Neuronal stem cell (in vitro differentiated cells): ENCODE data around the gene HAAO.
"Not testable (repeated sequence)": the region's sequence is repeated elsewhere in the genome, so short reads cannot be mapped to it uniquely, and the experiment has no call there.

Source experiments
- DNase-seq: peaks from one replicate; pipeline ENCODE4 v3.0.0-alpha.2; 2013; ENCODE audit warnings: low spot score
- H2AFZ ChIP-seq: one replicate; pipeline ENCODE4 v1.6.1; 2013; ENCODE audit warnings: mild to moderate bottlenecking, low read length, inconsistent platforms
- H2AK5ac ChIP-seq: 2 replicates; pipeline ENCODE4 v1.6.1; 2013; ENCODE audit warnings: low read depth, mild to moderate bottlenecking, inconsistent platforms, low read length, moderate library complexity, mixed read lengths
- H2BK120ac ChIP-seq: 2 replicates; pipeline ENCODE4 v1.6.1; 2013; ENCODE audit warnings: low read depth, mild to moderate bottlenecking, inconsistent platforms, low read length, moderate library complexity, mixed read lengths
- H2BK12ac ChIP-seq: one replicate; pipeline ENCODE4 v1.6.1; 2013; ENCODE audit warnings: low read length, inconsistent platforms
- H2BK15ac ChIP-seq: 2 replicates; pipeline ENCODE4 v1.6.1; 2013; ENCODE audit warnings: mild to moderate bottlenecking, low read length, inconsistent platforms, mixed read lengths
- H2BK5ac ChIP-seq: one replicate; pipeline ENCODE4 v1.6.1; 2013; ENCODE audit warnings: inconsistent platforms, mild to moderate bottlenecking, low read length, moderate library complexity
- H3K14ac ChIP-seq: one replicate; pipeline ENCODE4 v1.6.1; 2013; ENCODE audit warnings: low read length, inconsistent platforms
- H3K18ac ChIP-seq: 2 replicates; pipeline ENCODE4 v1.6.1; 2013; ENCODE audit warnings: low read length, inconsistent platforms
- H3K23ac ChIP-seq: 2 replicates; pipeline ENCODE4 v1.6.1; 2013; ENCODE audit warnings: low read depth, mild to moderate bottlenecking, mixed read lengths, low read length, inconsistent platforms; ENCODE audit not compliant: poor library complexity
- H3K27ac ChIP-seq: replicated peaks from 3 replicates; pipeline ENCODE4 v1.5.1; 2013; ENCODE audit warnings: low read length, inconsistent platforms
- H3K27me3 ChIP-seq, 3 experiments: 2 replicates each; pipeline ENCODE4 v1.6.1; 2013; ENCODE audit warnings: low read length in 3 of 3, mild to moderate bottlenecking in 2 of 3, inconsistent platforms in 1 of 3, low read depth in 1 of 3, mixed read lengths in 1 of 3, moderate library complexity in 1 of 3; ENCODE audit not compliant: control insufficient read depth in 3 of 3, insufficient read depth in 3 of 3
- H3K36me3 ChIP-seq, 2 donors: replicated peaks in 1 of 2; 2 replicates each; pipeline ENCODE4 v1.6.1; 2013; ENCODE audit warnings: low read length in 2 of 2; ENCODE audit not compliant: control insufficient read depth in 2 of 2, insufficient read depth in 2 of 2
- H3K4ac ChIP-seq: 2 replicates; pipeline ENCODE4 v1.6.1; 2013; ENCODE audit warnings: inconsistent platforms, mild to moderate bottlenecking, low read length, moderate library complexity
- H3K4me1 ChIP-seq, 2 donors: 1 replicate in 1 of 2; 2 replicates in 1 of 2; pipeline ENCODE4 v1.6.1; 2013; ENCODE audit warnings: low read length in 2 of 2, low read depth in 1 of 2; ENCODE audit not compliant: control insufficient read depth in 2 of 2, insufficient read depth in 1 of 2
- H3K4me2 ChIP-seq: one replicate; pipeline ENCODE4 v1.6.1; 2013; ENCODE audit warnings: mild to moderate bottlenecking, low read length, inconsistent platforms; ENCODE audit not compliant: insufficient read depth, poor library complexity, severe bottlenecking
- H3K4me3 ChIP-seq, 2 donors: 2 replicates each; pipeline ENCODE4 v1.5.1; 2013; ENCODE audit warnings: low read length in 2 of 2, mild to moderate bottlenecking in 2 of 2, inconsistent platforms in 1 of 2, moderate library complexity in 1 of 2
- H3K79me1 ChIP-seq: one replicate; pipeline ENCODE4 v1.6.1; 2013; ENCODE audit warnings: low read depth, mild to moderate bottlenecking, inconsistent platforms, low read length, moderate library complexity
- H3K9ac ChIP-seq: one replicate; pipeline ENCODE4 v1.6.1; 2013; ENCODE audit warnings: mild to moderate bottlenecking, low read depth, low read length, inconsistent platforms; ENCODE audit not compliant: poor library complexity
- H3K9me3 ChIP-seq, 2 donors: replicated peaks in 1 of 2; 2 replicates each; pipeline versions ENCODE3 to v1.6.1; 2013; ENCODE audit warnings: low read length in 2 of 2, mild to moderate bottlenecking in 2 of 2, inconsistent platforms in 1 of 2, low read depth in 1 of 2, mixed read lengths in 1 of 2, moderate library complexity in 1 of 2; ENCODE audit not compliant: control insufficient read depth in 2 of 2, insufficient read depth in 1 of 2
- H4K8ac ChIP-seq: one replicate; pipeline ENCODE4 v1.6.1; 2013; ENCODE audit warnings: low read depth, mild to moderate bottlenecking, inconsistent platforms, low read length, moderate library complexity
- H4K91ac ChIP-seq: one replicate; pipeline ENCODE4 v1.6.1; 2013; ENCODE audit warnings: low read length, low read depth, mild to moderate bottlenecking, inconsistent platforms; ENCODE audit not compliant: poor library complexity
- WGBS, 2 donors: extraction: QIAGEN DNeasy Blood & Tissue Kit; methylation state at CpG; one replicate each; pipeline ENCODE4 v1.1.7; 2013; ENCODE audit warnings: missing lambda C conversion rate in 2 of 2, mixed read lengths in 1 of 2; ENCODE audit not compliant: insufficient read length in 2 of 2, insufficient replicate concordance in 1 of 2; ENCODE audit errors: extremely low coverage in 2 of 2; 5-methylcytosine and 5-hydroxymethylcytosine counted together

HAAO gene

DNA sequence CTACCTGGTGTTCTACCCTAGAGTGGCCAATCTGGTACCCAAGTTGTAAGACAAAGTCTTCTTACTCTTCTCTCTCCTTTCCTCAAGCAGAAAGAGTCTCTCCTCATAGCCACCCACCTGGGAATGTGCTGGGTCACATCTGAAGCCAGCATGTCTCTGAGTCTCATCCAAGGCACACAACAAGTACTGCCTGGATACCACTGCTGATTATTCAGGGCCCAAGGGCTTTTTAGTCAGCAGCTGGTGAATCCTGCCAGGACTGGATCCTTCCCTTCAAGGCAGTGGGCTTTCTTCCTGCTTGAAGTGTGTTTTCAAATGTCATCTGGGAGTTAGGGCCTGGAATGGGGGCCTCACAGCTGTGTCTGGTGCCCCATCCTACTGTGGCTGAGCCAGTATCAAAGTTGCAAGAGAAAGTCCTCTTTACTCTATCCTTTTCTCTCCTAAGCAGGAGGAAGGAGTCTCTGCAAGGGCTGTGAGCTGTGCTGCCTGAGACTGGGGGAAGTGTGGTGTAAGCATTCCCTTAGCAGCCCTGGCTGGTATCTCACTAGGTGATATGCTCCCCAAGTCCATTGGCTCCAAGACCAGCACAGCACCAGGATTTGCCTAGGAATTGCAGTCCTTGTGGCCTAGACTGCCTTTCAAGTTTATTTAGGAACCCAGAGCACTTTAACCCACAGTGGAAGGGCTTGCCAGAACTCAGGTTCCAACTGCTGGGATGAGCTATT is 55.6 kb downstream of the HAAO start:
- DNase-seq = no peak
- no peak overlapping the region for H3K4me2 ChIP-seq
- H3K18ac ChIP-seq = no peak overlapping the region
- H3K27me3 ChIP-seq = no peaks in the 10 kb centered on the region
- peaks cover 2 to 19% of the 10 kb centered on the region in 2 donors for H3K36me3 ChIP-seq
- no peak overlapping the region for H2BK120ac ChIP-seq
- H2BK5ac ChIP-seq = no peak overlapping the region
- no peak overlapping the region for H4K91ac ChIP-seq
- H2BK12ac ChIP-seq = no peak overlapping the region
- no peak overlapping the region for H4K8ac ChIP-seq
- peaks cover 2 to 6% of the 10 kb centered on the region in 2 donors for H3K9me3 ChIP-seq
- H3K14ac ChIP-seq = no peak overlapping the region
- H3K4ac ChIP-seq = no peak overlapping the region
- no peak overlapping the region for H2AK5ac ChIP-seq
- no peak overlapping the region for H3K23ac ChIP-seq
- no peak overlapping the region for H2BK15ac ChIP-seq
- H3K4me3 ChIP-seq = no peak overlapping the region
- no peaks in the 10 kb centered on the region for H3K79me1 ChIP-seq
- no peak overlapping the region for H3K9ac ChIP-seq
- no peak overlapping the region for H3K27ac ChIP-seq
- H2AFZ ChIP-seq = no peak overlapping the region
- no peaks in the 10 kb centered on the region for H3K4me1 ChIP-seq

GRCh38 chr2:42733852-42734251 is 58.5 kb downstream of the HAAO start:
- Histone ChIP-seq H2BK12ac (no peak overlapping the region), H4K91ac (no peak overlapping the region), H3K4me2 (no peak overlapping the region), H3K4me3 (no peak overlapping the region), H2BK5ac (no peak overlapping the region), H2AFZ (no peak overlapping the region), H4K8ac (no peak overlapping the region), H3K36me3 (peaks cover 0 to 15% of the 10 kb centered on the region in 2 donors), H2BK120ac (no peak overlapping the region), H3K27me3 (no peaks in the 10 kb centered on the region), H3K9ac (no peak overlapping the region), H3K14ac (no peak overlapping the region), H3K9me3 (peaks cover 0 to 15% of the 10 kb centered on the region in 2 donors), H3K23ac (no peak overlapping the region), H3K27ac (no peak overlapping the region), H3K4me1 (no peaks in the 10 kb centered on the region), H3K18ac (no peak overlapping the region), H2AK5ac (no peak overlapping the region), H3K4ac (no peak overlapping the region), H3K79me1 (no peaks in the 10 kb centered on the region), H2BK15ac (no peak overlapping the region)
- DNase-seq = no peak
- no CpG with 5 or more reads among the region's 1 CpG for WGBS, 2 donors

- not testable (repeated sequence) for H3K18ac ChIP-seq, H3K4me1 ChIP-seq, H3K4me3 ChIP-seq, H3K79me1 ChIP-seq, H3K9ac ChIP-seq, H3K14ac ChIP-seq, H2BK5ac ChIP-seq, H2BK120ac ChIP-seq, H3K4ac ChIP-seq, H3K4me2 ChIP-seq, H3K27ac ChIP-seq, H2AK5ac ChIP-seq, H2BK15ac ChIP-seq, H4K8ac ChIP-seq, H3K23ac ChIP-seq, DNase-seq, H4K91ac ChIP-seq, H3K27me3 ChIP-seq, H3K36me3 ChIP-seq, H2AFZ ChIP-seq, H2BK12ac ChIP-seq
- peaks cover 0 to 15% of the 10 kb centered on the region in 2 donors for H3K9me3 ChIP-seq
- WGBS, 2 donors = no CpG with 5 or more reads among the region's 4 CpGs
These were observed 61.1 kb downstream of the HAAO start for GRCh38 chr2:42731316-42731715.

DNA sequence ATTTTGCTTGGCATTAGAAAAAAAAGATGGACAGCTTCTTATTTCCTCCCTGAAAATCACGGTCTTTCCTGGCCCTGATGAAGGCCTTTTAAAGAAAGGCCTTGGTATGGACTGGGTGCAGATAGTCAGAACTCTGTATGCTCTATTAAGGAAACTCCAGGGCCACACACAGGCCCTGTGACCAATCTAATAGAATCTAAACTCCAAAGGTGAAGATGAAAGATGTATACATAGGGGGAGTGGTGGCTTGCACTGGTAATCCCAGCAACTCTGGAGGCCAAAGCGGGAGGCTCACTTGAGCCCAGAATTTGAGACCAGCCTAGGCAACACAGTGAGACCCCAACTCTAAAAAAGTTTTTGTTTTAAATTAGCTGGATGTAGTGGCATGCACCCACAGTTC is 65.7 kb downstream of the HAAO start:
- H3K27ac ChIP-seq = no peak overlapping the region
- no peak overlapping the region for H3K4me2 ChIP-seq
- H2AK5ac ChIP-seq = no peak overlapping the region
- H3K14ac ChIP-seq = no peak overlapping the region
- H4K8ac ChIP-seq = no peak overlapping the region
- peaks cover 0 to 9% of the 10 kb centered on the region in 2 donors for H3K9me3 ChIP-seq
- H3K27me3 ChIP-seq = no peaks in the 10 kb centered on the region
- no peak overlapping the region for H3K4me3 ChIP-seq
- peaks cover 2 to 10% of the 10 kb centered on the region in 2 donors for H3K36me3 ChIP-seq
- no peak overlapping the region for H2BK5ac ChIP-seq
- H3K18ac ChIP-seq = no peak overlapping the region
- H2BK120ac ChIP-seq = no peak overlapping the region
- no peak overlapping the region for H3K4ac ChIP-seq
- peaks cover 4 to 8% of the 10 kb centered on the region in 2 donors for H3K4me1 ChIP-seq
- H2BK12ac ChIP-seq = no peak overlapping the region
- WGBS, 2 donors = no CpG with 5 or more reads among the region's 2 CpGs
- H3K79me1 ChIP-seq = no peaks in the 10 kb centered on the region
- H2BK15ac ChIP-seq = no peak overlapping the region
- no peak for DNase-seq
- no peak overlapping the region for H3K9ac ChIP-seq
- H2AFZ ChIP-seq = no peak overlapping the region
- H3K23ac ChIP-seq = no peak overlapping the region
- no peak overlapping the region for H4K91ac ChIP-seq
